Astrocyte (in vitro differentiated cells and primary cell): ENCODE results near the gene CELA2A. TPM values are rescaled to one million over a fixed set of nuclear protein-coding genes. Genes with fewer than 3 reads are reported as not detected.
"Not testable (repeated sequence)": the region's sequence is repeated elsewhere in the genome, so short reads cannot be mapped to it uniquely, and the experiment has no call there.

Experiments used
- DNase-seq: peaks from one replicate; pipeline ENCODE4 v3.0.0-alpha.2; 2010; ENCODE audit warnings: low read depth
- FAIRE-seq: peaks from 2 replicates; lab custom pipeline; 2011; peaks lifted over from hg19 to GRCh38; lab: Jason Lieb, UNC
- H2AFZ ChIP-seq: 2 replicates; pipeline ENCODE4 v1.6.0; 2012; ENCODE audit warnings: low read depth, low read length, inconsistent platforms
- H3K27ac ChIP-seq: 2 replicates; pipeline ENCODE4 v1.5.1; 2011; ENCODE audit warnings: low read depth, low read length, inconsistent platforms
- H3K27me3 ChIP-seq: 2 replicates; pipeline ENCODE4 v1.6.0; 2011; ENCODE audit warnings: low read length, inconsistent platforms; ENCODE audit not compliant: insufficient read depth
- H3K36me3 ChIP-seq: 2 replicates; pipeline ENCODE4 v1.5.1; 2011; ENCODE audit warnings: low read length, inconsistent platforms; ENCODE audit not compliant: insufficient read depth
- H3K4me1 ChIP-seq: 2 replicates; pipeline ENCODE4 v1.5.1; 2011; ENCODE audit warnings: low read length, inconsistent platforms; ENCODE audit not compliant: insufficient read depth
- H3K4me2 ChIP-seq: 2 replicates; pipeline ENCODE4 v1.6.0; 2012; ENCODE audit warnings: low read length, inconsistent platforms
- H3K4me3 ChIP-seq: 2 replicates; pipeline ENCODE4 v1.5.1; 2011; ENCODE audit warnings: low read depth, mild to moderate bottlenecking, low read length, inconsistent platforms; ENCODE audit not compliant: insufficient read depth
- H3K79me2 ChIP-seq: 2 replicates; pipeline ENCODE4 v1.6.0; 2012; ENCODE audit warnings: mild to moderate bottlenecking, low read length, inconsistent platforms; ENCODE audit not compliant: insufficient read depth
- H3K9ac ChIP-seq: 2 replicates; pipeline ENCODE4 v1.6.0; 2012; ENCODE audit warnings: mild to moderate bottlenecking, low read length, inconsistent platforms
- H3K9me3 ChIP-seq: 2 replicates; pipeline ENCODE4 v1.5.1; 2012; ENCODE audit warnings: low read depth, mild to moderate bottlenecking, low read length, inconsistent platforms; ENCODE audit not compliant: insufficient read depth
- H4K20me1 ChIP-seq: 2 replicates; pipeline ENCODE4 v1.6.0; 2012; ENCODE audit warnings: low read length, inconsistent platforms; ENCODE audit not compliant: insufficient read depth
- H3K27ac Mint-ChIP-seq: one replicate; pipeline ENCODE4 v1.8.0; 2021; ENCODE audit warnings: mild to moderate bottlenecking, mixed read lengths; ENCODE audit not compliant: unreplicated experiment
- H3K27me3 Mint-ChIP-seq: one replicate; pipeline ENCODE4 v1.8.0; 2021; ENCODE audit warnings: low read depth, mixed read lengths; ENCODE audit not compliant: unreplicated experiment
- H3K36me3 Mint-ChIP-seq: one replicate; pipeline ENCODE4 v1.8.0; 2021; ENCODE audit warnings: low read depth, mixed read lengths; ENCODE audit not compliant: unreplicated experiment
- H3K4me1 Mint-ChIP-seq: one replicate; pipeline ENCODE4 v1.8.0; 2021; ENCODE audit warnings: low read depth, mixed read lengths; ENCODE audit not compliant: unreplicated experiment
- H3K4me3 Mint-ChIP-seq: one replicate; pipeline ENCODE4 v1.8.0; 2021; ENCODE audit warnings: mild to moderate bottlenecking, moderate library complexity, mixed read lengths; ENCODE audit not compliant: unreplicated experiment
- H3K9me3 Mint-ChIP-seq: one replicate; pipeline ENCODE4 v1.8.0; 2021; ENCODE audit warnings: mild to moderate bottlenecking, mixed read lengths; ENCODE audit not compliant: unreplicated experiment
- EZH2 ChIP-seq: IDR thresholded peaks from 2 replicates; pipeline ENCODE4 v1.6.1; 2012; ENCODE audit warnings: mild to moderate bottlenecking, low read length, inconsistent platforms; ENCODE audit not compliant: insufficient read depth
- total RNA-seq: library from RNA; stranded (reverse); gene quantifications from 2 replicates; pipeline ENCODE4 v1.2.1, GENCODE V29; 2021
- TF ChIP-seq, protein P1 (sequence below): IDR thresholded peaks from 2 replicates; pipeline ENCODE4 v1.5.1; 2011; ENCODE audit warnings: low read depth, mild to moderate bottlenecking, inconsistent platforms, low read length, moderate library complexity; ENCODE audit not compliant: insufficient read depth

Gene CELA2A
- total RNA-seq, 1 donor from 2014 or later, result not detected

DNA sequence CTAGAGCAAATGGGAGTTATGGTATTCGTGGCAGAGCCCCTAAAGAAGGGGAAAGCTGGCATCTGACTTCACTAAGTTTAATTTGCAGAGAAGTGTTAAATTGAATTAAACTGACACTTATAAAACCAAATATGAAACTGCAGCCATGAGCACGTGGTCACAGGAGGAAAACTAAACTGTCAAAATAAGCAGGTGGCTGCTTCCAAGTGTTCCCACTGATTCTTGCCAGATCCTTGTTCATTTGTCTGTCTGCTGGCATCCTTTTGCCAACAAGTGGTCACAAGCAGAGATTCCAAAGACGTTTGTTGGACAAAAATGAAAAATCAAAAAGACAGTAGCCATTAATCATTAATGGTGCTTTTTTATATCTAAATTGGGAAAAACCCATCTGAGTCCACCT lies 12.8 kb downstream of the CELA2A start:
- Histone ChIP-seq H3K36me3 (no peaks in the 10 kb centered on the region), H4K20me1 (no peaks in the 10 kb centered on the region), H3K4me1 (no peaks in the 10 kb centered on the region), H3K9me3 (no peaks in the 10 kb centered on the region), H3K4me3 (no peak overlapping the region), H3K79me2 (no peaks in the 10 kb centered on the region), H3K9ac (no peak overlapping the region), H3K27ac (no peak overlapping the region), H2AFZ (no peak overlapping the region), H3K27me3 (no peaks in the 10 kb centered on the region), H3K4me2 (no peak overlapping the region)
- Mint-ChIP-seq H3K27me3 (peaks cover 18% of the 10 kb centered on the region), H3K27ac (no peak overlapping the region), H3K36me3 (no peaks in the 10 kb centered on the region), H3K4me3 (no peak overlapping the region), H3K4me1 (no peaks in the 10 kb centered on the region), H3K9me3 (peaks cover 2% of the 10 kb centered on the region)
- FAIRE-seq (no peak), DNase-seq (no peak)
- TF ChIP-seq EZH2, result no peak
- TF ChIP-seq, protein P1, sequence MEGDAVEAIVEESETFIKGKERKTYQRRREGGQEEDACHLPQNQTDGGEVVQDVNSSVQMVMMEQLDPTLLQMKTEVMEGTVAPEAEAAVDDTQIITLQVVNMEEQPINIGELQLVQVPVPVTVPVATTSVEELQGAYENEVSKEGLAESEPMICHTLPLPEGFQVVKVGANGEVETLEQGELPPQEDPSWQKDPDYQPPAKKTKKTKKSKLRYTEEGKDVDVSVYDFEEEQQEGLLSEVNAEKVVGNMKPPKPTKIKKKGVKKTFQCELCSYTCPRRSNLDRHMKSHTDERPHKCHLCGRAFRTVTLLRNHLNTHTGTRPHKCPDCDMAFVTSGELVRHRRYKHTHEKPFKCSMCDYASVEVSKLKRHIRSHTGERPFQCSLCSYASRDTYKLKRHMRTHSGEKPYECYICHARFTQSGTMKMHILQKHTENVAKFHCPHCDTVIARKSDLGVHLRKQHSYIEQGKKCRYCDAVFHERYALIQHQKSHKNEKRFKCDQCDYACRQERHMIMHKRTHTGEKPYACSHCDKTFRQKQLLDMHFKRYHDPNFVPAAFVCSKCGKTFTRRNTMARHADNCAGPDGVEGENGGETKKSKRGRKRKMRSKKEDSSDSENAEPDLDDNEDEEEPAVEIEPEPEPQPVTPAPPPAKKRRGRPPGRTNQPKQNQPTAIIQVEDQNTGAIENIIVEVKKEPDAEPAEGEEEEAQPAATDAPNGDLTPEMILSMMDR, result no peak

DNA sequence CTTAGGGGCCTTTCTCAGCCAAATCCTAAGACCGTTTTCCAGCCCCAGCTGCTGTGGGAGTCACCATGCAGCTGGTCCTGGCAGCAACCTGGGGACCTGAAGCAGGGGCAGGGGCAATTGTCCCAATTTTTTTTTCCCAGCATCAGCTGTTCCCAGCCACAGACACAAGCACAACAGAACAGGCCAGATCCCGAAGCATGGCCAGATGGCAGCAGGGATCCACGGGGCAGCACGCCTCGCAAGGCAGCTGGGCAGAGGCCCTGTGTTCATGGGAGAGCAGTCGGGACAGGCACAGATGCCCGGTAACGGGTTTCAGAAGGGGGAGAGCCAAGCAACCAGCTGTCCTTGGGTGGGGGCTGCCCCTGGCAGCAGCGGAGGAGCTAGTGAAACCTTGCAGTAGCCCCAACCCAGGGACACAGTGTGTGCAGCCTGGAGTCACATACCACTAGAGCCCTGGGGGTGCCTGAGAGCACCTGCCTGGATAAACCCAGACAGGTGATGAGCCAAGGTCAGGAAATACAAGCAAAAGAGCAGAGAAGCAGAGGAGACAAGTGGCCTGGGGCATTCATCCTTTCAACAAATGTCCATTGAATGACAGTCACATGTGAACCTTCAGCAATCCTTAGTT lies 13.4 kb downstream of the CELA2A start:
- not testable (repeated sequence) for H3K9me3 Mint-ChIP-seq

DNA sequence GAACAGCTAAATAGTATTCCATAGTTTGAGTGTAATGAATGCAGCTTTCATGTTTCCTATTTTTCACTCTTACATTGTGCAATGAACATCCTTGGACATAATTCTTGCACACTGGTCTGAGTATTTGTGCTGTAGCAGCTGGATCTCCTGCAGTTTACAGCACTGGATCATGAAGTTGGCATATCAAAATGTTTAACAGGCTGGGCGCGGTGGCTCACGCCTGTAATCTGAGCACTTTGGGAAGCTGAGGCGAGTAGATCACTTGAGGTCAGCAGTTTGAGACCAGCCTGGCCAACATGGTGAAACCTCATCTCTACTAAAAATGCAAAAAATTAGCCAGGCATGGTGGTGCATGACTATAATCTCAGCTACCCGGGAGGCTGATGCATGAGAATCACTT lies 14.5 kb downstream of the CELA2A start:
- not testable (repeated sequence) for H3K79me2 ChIP-seq, H3K4me3 ChIP-seq, H3K4me1 ChIP-seq, H4K20me1 ChIP-seq, H3K9ac ChIP-seq, H3K36me3 ChIP-seq, DNase-seq, H3K4me1 Mint-ChIP-seq, H3K27ac ChIP-seq, H3K36me3 Mint-ChIP-seq, H3K27ac Mint-ChIP-seq, H3K27me3 ChIP-seq, FAIRE-seq, H3K4me3 Mint-ChIP-seq, H3K9me3 Mint-ChIP-seq, H3K4me2 ChIP-seq, H3K9me3 ChIP-seq, H2AFZ ChIP-seq
- H3K27me3 Mint-ChIP-seq, result peaks cover 14% of the 10 kb centered on the region

More for the DNA sequence above, 13.4 kb downstream of the CELA2A start:
- H3K9me3 ChIP-seq, H3K4me3 ChIP-seq, H3K36me3 ChIP-seq, H3K9ac ChIP-seq, H3K27ac ChIP-seq, H3K79me2 ChIP-seq, H4K20me1 ChIP-seq, H3K4me1 ChIP-seq, DNase-seq, H3K4me1 Mint-ChIP-seq, H3K4me2 ChIP-seq, H3K36me3 Mint-ChIP-seq, FAIRE-seq, H2AFZ ChIP-seq, H3K27me3 ChIP-seq, H3K4me3 Mint-ChIP-seq: not testable (repeated sequence)
- Mint-ChIP-seq H3K27me3 (peaks cover 14% of the 10 kb centered on the region), H3K27ac (peak overlapping the region; percentile 53)

DNA sequence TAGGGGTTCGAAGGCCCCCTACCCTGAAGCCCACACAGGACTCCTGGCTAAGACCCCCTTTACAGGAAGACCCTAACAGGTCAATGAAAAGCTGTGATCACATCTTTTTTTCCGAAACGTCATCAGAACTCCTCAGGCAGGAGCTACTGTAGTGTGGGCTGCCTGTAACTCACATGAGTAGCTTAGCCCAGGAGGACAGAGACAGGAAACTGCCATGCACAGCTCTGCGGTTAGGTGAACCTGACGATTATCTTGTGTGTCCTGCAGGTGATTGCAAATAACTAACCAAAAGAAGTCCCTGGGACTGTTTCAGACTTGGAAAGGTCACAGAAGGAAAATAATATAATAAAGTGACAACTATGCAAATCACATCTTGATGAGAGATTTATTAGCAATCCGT lies 15.2 kb downstream of the CELA2A start:
- H3K9ac ChIP-seq, DNase-seq, H3K4me3 Mint-ChIP-seq, H3K9me3 Mint-ChIP-seq, H3K36me3 Mint-ChIP-seq, H3K36me3 ChIP-seq, H3K79me2 ChIP-seq, H3K27ac ChIP-seq, FAIRE-seq, H4K20me1 ChIP-seq, H3K27me3 ChIP-seq, H3K4me1 Mint-ChIP-seq, H3K4me2 ChIP-seq, H3K4me1 ChIP-seq, H3K27ac Mint-ChIP-seq, H2AFZ ChIP-seq, H3K4me3 ChIP-seq, H3K9me3 ChIP-seq: not testable (repeated sequence)
- H3K27me3 Mint-ChIP-seq, result peaks cover 14% of the 10 kb centered on the region
